Measurements from ENCODE around the gene TSEN2.

TSEN2 gene

DNA sequence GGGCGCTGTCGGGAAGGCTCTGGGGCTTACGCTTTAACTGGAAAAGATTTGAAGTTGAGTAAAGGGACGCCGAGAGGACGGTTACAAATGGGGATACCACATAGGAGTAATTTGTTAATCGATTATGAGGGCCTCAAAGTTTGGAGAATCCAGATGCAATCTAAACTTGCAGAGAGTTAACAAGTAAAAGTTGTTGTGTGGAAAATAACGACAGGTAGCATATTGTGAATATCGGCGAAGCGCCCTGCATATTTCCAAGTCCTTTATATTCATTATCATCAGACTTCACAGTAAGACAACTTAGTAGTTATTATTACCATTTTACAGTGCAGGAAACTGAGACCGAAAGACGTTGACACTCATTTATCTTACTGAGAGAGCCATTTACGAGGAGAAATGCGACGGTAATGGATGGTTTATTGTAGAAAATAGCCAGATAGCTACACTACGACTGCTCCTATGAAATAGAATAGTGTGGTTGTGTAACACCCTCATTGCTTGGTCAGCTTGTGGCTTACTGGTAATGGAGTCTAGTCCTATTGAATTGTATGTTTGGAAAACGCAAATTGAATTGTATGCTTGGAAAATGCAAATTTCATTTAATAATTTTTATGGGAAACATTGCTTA is 73.3 kb downstream of the TSEN2 start:
- no peak for DNase-seq

DNA sequence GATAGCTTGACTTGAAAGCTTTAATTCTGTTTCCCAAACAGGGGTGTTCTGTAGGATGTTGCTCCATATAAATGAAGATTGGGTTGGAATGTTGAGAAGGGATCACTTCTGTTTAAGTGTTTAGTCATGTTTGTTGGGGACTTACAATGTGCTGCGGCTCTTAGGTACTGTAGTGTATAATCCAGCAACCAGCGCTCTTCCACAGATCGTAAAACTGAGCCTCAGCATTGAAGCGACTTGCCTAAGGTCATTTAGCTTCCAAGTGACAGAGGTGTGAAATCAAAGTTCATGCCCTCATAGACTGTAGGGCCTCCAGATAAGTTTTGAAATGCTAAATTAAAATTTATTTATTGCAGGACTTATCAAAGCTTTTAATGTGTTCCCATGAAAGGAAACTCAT is 74.4 kb downstream of the TSEN2 start:
- DNase-seq: no peak

DNA sequence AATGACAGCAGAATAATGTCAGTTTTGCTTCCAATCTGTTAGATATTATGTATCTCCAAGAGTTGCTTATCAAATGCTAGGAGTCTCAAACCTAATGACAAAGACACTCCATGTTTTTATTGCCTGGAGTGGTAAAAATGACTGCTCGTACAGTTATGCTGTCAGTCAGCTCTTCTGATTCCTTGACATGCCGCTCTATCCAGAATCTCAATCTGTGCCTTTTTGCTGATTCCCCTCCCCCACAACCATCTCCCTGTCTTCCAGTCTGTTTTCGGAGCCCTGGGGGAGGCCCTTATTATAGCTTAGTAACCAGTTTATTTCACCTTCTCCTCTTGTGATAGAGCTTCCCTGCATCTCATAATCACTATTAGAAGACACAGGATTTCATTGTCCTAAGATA is 75.2 kb downstream of the TSEN2 start:
- no peak for DNase-seq

DNA sequence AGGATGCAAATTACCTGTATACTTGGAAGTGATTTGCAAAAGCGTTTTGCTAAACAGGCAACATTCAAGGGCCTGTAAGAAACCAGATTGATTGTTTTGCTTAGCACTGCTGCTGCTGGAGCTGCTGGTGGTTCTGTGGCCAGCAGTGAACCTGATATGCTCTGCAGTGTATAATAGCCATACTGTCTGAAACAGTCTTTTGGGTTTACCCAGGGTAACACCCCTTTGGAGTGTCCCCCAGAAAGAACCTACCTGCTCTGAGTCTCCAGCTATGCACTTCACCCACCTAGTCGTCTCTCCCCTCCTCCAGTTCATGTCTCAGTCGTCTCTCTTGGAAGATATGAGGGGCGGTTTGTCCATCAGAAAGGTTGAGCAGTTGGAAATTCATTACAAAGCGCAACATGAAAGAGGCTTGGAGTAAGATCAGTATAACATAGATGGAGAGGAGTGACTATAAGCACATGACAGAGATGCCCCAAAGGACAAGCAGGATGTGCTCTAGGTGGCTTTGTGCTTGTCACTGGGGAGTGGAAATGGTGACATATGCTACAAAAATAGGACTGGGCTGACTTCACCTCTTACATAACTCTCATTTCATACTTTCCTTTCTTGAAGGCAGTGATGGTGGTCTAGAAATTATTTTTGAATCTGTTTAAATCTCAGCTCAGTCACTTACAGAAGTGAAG is 76.4 kb downstream of the TSEN2 start:
- DNase-seq: no peak

DNA sequence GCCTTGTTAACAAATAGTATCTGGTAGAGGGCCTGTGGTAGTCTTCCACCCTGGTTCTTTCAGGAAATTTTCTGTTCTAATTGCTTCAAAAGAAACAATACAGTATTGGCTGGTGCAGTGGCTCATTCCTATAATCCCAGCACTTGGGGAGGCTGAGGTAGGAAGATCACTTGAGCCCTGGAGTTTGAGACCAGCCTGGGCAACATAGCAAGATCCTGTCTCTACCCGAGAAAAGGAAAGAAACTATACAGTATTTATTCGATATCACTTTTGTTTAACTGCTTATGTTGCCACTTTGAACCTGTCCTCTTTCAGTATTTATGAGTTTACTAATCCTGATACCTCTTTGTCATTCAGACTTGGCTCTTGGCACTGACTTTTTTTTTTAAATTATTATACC is 77.1 kb downstream of the TSEN2 start:
- no peak for DNase-seq

DNA sequence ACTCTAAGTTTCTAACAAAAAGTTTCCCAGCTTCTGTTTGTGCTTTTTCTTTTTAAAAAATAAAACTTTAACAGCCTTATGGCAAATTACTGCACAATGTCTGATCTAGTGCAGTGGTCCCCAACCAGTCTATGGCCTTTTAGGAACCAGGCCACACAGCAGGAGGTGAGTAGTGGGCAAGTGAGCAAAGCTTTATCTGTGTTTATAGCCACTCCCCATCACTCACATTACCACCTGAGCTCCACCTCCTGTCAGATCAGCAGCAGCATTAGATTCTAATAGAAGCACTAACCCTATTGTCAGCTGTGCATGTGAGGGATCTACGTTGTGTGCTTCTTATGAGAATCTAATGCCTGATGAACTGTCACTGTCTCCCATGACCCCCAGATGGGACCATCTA is 78.2 kb downstream of the TSEN2 start:
- DNase-seq: no peak

DNA sequence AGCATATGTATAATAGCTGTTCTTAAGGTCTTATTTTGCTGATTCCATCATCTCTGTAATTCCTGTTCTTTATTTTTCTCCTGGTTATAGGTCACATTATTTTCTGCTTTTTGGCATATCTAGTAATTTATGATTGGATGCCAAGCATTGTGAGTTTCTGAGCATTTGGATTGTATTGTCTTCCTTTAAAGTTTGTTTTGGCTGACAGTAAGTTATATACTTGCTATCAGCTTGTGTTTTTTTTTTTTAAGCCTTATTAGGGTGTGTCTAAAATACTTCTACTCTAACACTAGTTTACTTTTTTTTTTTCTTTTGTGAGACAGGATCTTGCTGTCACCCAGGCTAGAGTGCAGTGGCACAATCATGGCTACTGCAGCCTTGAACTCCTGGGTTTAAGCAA is 82.7 kb downstream of the TSEN2 start:
- no peak for DNase-seq

DNA sequence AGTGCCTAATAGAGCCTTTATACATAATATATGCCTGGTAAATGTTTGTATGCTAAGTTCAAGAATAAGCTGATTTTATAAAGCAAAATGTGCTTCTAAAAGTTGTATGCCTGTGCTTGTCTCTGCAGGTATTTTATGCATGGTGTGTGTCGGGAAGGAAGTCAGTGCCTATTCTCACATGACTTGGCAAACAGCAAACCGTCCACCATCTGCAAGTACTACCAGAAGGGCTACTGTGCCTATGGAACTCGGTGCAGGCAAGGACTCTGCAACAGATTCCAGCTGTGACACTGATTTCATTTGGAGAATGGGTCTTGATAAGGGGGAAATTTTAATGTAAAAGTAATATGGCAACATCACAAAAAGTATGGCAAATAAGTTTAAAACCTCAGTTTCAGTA is 84.5 kb downstream of the TSEN2 start:
- no peak for DNase-seq

DNA sequence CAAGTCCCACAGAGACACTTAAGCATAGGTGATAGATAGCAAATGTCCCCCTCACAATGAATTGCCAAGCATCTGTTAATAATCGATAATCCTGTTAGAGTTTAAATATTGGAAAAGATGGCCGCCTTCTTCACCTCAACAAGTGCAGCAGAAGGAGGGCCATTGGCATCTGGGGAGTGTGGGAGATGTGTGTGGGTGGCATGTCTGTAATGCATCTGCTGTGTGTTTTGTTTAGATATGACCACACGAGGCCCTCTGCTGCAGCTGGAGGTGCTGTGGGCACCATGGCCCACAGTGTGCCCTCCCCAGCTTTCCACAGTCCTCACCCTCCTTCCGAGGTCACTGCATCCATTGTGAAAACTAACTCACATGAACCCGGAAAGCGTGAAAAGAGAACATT is 85.6 kb downstream of the TSEN2 start:
- no peak for DNase-seq

DNA sequence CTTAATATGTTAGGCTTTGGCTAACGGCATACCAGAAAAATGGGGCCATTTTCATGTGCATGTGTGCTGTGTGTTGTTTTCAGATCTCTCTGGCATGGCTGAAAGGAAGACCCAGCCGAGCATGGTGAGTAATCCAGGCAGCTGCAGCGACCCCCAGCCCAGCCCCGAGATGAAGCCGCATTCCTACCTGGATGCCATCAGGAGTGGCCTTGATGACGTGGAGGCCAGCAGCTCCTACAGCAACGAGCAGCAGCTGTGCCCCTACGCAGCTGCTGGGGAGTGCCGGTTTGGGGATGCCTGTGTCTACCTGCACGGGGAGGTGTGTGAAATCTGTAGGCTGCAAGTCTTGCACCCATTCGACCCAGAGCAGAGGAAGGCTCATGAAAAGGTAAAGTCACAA is 87.7 kb downstream of the TSEN2 start:
- DNase-seq: no peak

DNA sequence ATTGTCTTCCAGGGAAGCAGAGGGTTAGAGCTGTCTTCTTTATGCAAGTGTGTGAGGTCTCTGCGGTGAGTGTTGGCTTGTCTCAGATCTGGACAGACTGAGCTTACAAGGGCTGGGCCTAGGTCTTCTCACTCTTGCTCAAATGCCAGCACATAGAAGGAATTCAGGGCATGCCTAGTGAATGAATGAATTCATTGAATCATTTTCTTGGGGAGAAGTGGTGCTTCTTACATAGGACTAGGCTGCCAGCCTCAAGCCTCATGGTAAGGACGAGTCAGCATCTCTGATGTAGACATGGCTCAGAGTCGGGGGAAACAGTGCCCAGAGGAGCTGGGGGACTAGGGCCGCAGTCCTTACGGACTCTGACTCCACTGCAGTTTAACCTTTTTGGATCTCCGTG is 89.9 kb downstream of the TSEN2 start:
- no peak for DNase-seq

DNA sequence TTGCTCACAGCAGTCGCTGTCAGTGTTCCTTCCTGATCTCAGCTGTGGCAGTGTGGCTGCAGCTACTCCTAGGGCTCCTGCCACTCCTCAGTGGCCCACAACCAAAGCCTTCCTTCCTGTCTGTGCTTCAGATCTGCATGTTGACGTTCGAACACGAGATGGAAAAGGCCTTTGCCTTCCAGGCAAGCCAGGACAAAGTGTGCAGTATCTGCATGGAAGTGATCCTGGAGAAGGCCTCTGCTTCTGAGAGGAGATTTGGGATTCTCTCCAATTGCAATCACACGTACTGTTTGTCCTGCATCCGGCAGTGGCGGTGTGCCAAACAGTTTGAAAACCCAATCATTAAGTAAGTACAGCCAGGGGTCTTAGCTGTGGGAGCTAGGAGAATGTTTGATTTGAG is 90.4 kb downstream of the TSEN2 start:
- DNase-seq: no peak

DNA sequence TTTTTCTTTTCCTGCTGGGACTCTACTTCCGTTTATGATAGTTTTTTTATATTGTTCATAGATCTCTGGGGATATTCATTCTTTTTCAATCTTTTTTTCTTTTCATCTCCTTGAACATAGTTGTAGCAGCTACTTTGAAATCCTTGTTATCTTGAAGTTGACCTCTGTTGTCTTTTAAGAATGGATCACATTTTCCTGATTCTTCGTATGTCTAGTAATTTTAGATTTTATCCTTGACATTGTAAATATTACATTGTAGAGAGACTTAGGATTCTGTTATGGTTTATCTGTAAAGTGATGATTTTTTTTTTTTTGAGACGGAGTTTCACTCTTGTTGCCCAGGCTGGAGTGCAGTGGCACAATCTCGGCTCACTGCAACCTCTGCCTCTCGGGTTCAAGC is 93.1 kb downstream of the TSEN2 start:
- DNase-seq: no peak

DNA sequence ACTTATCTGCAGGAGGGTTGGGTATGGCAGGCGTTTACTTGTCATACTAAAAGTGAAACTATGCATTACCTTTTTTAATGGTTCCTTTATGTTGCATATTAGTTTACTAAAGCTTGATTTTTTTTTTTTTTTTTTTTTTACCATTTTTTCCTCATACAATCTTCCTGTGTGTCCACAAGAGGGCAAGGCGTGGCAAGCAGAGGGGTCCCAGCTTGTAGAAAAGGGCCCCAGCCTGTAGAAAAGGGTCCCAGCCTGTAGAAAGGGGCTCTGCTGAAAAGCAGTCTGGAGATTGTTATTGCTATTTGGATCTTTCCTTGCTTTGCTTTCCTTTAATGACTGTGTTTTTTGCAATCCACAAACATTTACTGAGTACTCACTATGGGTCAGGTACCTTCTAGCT is 94.5 kb downstream of the TSEN2 start:
- DNase-seq: no peak

DNA sequence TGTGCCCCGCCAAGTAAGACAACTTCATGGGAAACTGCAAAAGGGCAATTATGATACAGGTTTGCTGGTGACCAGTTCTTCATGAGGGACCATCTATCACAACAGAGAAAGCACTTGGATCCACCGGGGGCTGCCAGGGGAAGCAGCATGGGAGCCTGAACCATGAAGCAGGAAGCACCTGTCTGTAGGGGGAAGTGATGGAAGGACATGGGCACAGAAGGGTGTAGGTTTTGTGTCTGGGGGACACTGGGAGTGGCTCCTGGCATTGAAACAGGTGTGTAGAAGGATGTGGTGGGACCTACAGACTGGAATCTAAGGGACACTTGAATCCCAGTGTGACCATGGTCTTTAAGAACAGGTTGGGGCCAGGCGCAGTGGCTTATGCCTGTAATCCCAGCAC is 95.2 kb downstream of the TSEN2 start:
- DNase-seq: no peak

DNA sequence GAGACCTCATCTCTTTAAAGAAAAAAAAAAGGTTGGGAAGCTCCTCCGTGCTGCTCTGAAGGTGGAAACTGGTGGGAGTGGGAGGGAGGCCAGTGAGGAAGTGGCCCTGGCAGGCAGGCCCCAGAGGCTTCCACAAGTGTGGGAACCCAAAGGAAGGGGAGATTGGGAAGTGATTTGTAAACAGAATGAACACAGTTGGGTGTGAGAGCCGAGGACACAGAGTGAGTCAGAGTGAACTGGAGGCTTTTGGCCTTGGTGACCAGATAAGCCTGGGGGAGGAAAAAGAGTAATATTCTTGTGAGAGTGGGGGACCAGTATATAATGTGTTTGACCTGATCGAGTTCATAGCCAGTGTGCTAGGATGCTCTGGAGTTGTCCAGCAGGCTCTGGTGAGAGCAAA is 95.6 kb downstream of the TSEN2 start:
- DNase-seq: no peak

DNA sequence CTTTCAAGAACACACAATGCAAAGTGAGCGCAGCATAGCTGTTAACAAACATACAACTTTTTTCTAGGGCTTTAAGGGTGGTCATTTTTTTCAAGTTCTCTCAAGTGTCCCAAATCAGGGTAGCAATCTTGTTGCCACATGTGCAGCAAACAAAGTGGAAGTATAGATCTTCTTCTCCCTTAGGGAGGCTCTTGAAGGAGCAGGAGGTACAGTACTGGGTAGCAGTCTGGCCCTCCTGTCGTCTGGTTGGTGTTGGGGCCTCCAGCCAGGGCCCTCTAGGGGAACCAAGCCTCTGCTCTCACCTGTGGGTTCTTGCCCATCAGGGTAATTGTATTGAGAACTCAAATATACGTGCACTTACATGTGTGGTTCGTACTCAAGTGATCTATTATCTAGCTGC is 98.5 kb downstream of the TSEN2 start:
- DNase-seq: no peak
